ENCODE results near the gene SALL1. TPM values are rescaled to one million over a fixed set of nuclear protein-coding genes. Genes with fewer than 3 reads are reported as not detected.
A peak's percentile ranks its signal among the peaks of the same experiment; 100 is the strongest.

The SALL1 gene
- total and polyA plus RNA-seq, 2 of the 4 experiments (the other 2 are of a cell fraction): 0.90 to 5.2 TPM

GRCh38 chr16:51181503-51181811, 30.4 kb upstream of the SALL1 start:
- CTCF ChIA-PET: interaction anchor here (0.7 kb wide), 1 partner anchor 566 kb away, joined by 3 read pairs; no protein-coding TSS in a partner anchor
- Histone ChIP-seq H2BK20ac (ENCODE audit: low read depth, low read length) (no peak overlapping the region), H3K36me3 (ENCODE audit: control insufficient read depth, insufficient read depth, low read length) (no peaks in the 10 kb centered on the region), H4K91ac (ENCODE audit: insufficient read depth, low read depth, low read length) (no peak overlapping the region), H4K20me1 (ENCODE audit: insufficient read depth, low read length) (no peaks in the 10 kb centered on the region), H3K9me1 (ENCODE audit: insufficient read depth, low read length) (peaks cover 11% of the 10 kb centered on the region), H3K27me3 (ENCODE audit: control insufficient read depth, insufficient read depth, low read length) (no peaks in the 10 kb centered on the region), H2AK9ac (replicated peaks; ENCODE audit: low read depth, low read length, poor library complexity) (no peak overlapping the region), H4K5ac (ENCODE audit: low read depth, low read length) (no peak overlapping the region), H3K18ac (ENCODE audit: low read depth, low read length) (no peak overlapping the region), H3K9ac (ENCODE audit: low read depth, low read length) (no peak overlapping the region), H2AK5ac (ENCODE audit: low read depth, low read length) (no peak overlapping the region), H3K4me1 (ENCODE audit: control insufficient read depth, insufficient read depth, low read length) (peaks cover 12% of the 10 kb centered on the region), H2BK15ac (ENCODE audit: low read depth, low read length) (no peak overlapping the region), H3K23ac (ENCODE audit: low read depth, low read length) (no peak overlapping the region), H2BK120ac (ENCODE audit: low read depth, low read length) (no peak overlapping the region), H2BK5ac (ENCODE audit: low read depth, low read length, poor library complexity, severe bottlenecking) (no peak overlapping the region), H3K14ac (replicated peaks; ENCODE audit: low read depth, low read length) (no peak overlapping the region), H3K9me3 (ENCODE audit: control insufficient read depth, insufficient read depth, low read length) (no peaks in the 10 kb centered on the region), H4K8ac (ENCODE audit: low read depth in 2 of 2, low read length in 2 of 2) (no peak overlapping the region), H3K27ac (ENCODE audit: insufficient read depth, low read length) (no peak overlapping the region), H3K4ac (ENCODE audit: low read depth, low read length) (no peak overlapping the region), H3K56ac (ENCODE audit: extremely low read depth, insufficient read depth, low read length) (no peak overlapping the region), H3K4me2 (ENCODE audit: low read depth, low read length) (no peak overlapping the region), H2AFZ (replicated peaks; ENCODE audit: low read length, poor library complexity) (peak overlapping the region; percentile 18), H3K79me1 (ENCODE audit: low read depth in 1 of 2, low read length in 2 of 2) (no peaks in the 10 kb centered on the region), H3K4me3 (ENCODE audit: insufficient read depth, low read depth, low read length) (no peak overlapping the region)
- intact Hi-C loops (cut with micrococcal nuclease) (no loop called here), in situ Hi-C loops (cut with MboI; ENCODE audit: low sequenced_read_pairs) (no loop called here), dilution Hi-C loops (cut with HindIII; ENCODE audit: low sequenced_read_pairs, unreplicated experiment) (no loop called here)
- no peak; the same call in 1 of the 2 replicates for ATAC-seq (ENCODE audit: low read depth)
- DNase-seq: peak; percentile 19
- no TSS peak for BruUV-seq (replicated peaks)
- no CpG with 5 or more reads among the region's 4 CpGs for WGBS, 2 experiments (ENCODE audit: extremely low coverage in 2 of 2, insufficient read length in 1 of 2)
- POLR2A ChIA-PET (ENCODE audit: unreplicated experiment): interaction anchor here (0.5 kb wide), 1 partner anchor 28 kb away, joined by 6 read pairs; no protein-coding TSS in a partner anchor
- TF ChIP-seq CTCF (conservative IDR thresholded peaks at IDR 0.05; ENCODE audit: low read depth, low read length): no peak
- no peak for TF ChIP-seq MAFK (IDR thresholded peaks at IDR 0.05; ENCODE audit: low read depth, low read length)
